Measurements from ENCODE around the gene PTRHD1. TPM values are rescaled to one million over a fixed set of nuclear protein-coding genes. Genes with fewer than 3 reads are reported as not detected.

Gene PTRHD1
- total and polyA plus RNA-seq, 2 donors (not counting 1 experiment from before 2014, with no cell fraction given) = 20.2 to 29.8 TPM

DNA sequence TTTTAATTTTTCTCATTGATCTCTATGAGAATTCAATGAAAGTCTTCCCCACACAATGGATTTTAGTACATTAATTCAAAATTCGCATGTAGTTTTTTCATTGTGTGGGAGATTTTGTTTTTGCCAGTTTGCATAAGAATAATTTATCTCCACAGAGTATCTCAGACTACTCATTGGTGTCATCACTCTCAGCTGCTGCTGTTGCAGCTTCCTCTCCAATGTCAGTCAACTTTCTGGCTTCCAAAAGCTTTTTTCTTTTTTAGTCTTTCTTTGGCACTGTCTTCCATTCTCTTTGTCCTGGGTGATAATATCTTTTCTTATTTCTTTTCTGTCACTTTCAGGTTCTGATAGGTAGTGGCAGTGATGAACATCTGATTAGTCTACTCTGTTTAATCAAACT lies 50.5 kb downstream of the PTRHD1 start:
- no peak overlapping the region for H3K4me2 ChIP-seq (replicated peaks; ENCODE audit: low read depth, low read length, poor library complexity, severe bottlenecking)
- no peaks in the 10 kb centered on the region for H3K4me1 Mint-ChIP-seq
- no peak overlapping the region for H3K27ac Mint-ChIP-seq
- WGBS (ENCODE audit: insufficient coverage) = no CpG with 5 or more reads among the region's 1 CpG
- no peaks in the 10 kb centered on the region for H3K79me2 ChIP-seq (ENCODE audit: control insufficient read depth, insufficient read depth, low read length)
- H4K20me1 ChIP-seq (ENCODE audit: control insufficient read depth, insufficient read depth, low read length, poor library complexity, severe bottlenecking) = no peaks in the 10 kb centered on the region
- no peaks in the 10 kb centered on the region for H3K27me3 ChIP-seq (replicated peaks in 1 of 4; ENCODE audit: control extremely low read depth in 1 of 4, control insufficient read depth in 3 of 4, insufficient read depth in 4 of 4, low read length in 3 of 4)
- peaks cover 12 to 29% of the 10 kb centered on the region in 2 experiments for H3K36me3 ChIP-seq (replicated peaks in 1 of 2; ENCODE audit: control extremely low read depth in 1 of 2, control insufficient read depth in 1 of 2, extremely low read depth in 1 of 2, insufficient read depth in 2 of 2, low read length in 1 of 2)
- TF ChIP-seq, protein P1, sequence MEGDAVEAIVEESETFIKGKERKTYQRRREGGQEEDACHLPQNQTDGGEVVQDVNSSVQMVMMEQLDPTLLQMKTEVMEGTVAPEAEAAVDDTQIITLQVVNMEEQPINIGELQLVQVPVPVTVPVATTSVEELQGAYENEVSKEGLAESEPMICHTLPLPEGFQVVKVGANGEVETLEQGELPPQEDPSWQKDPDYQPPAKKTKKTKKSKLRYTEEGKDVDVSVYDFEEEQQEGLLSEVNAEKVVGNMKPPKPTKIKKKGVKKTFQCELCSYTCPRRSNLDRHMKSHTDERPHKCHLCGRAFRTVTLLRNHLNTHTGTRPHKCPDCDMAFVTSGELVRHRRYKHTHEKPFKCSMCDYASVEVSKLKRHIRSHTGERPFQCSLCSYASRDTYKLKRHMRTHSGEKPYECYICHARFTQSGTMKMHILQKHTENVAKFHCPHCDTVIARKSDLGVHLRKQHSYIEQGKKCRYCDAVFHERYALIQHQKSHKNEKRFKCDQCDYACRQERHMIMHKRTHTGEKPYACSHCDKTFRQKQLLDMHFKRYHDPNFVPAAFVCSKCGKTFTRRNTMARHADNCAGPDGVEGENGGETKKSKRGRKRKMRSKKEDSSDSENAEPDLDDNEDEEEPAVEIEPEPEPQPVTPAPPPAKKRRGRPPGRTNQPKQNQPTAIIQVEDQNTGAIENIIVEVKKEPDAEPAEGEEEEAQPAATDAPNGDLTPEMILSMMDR (IDR thresholded peaks at IDR 0.05) = no peak
- no peak for TF ChIP-seq EZH2 (IDR thresholded peaks at IDR 0.05; ENCODE audit: borderline replicate concordance, insufficient read depth, low read depth, low read length, poor library complexity, severe bottlenecking)
- no peaks in the 10 kb centered on the region for H3K9me3 ChIP-seq (ENCODE audit: control extremely low read depth in 1 of 3, control insufficient read depth in 2 of 3, insufficient read depth in 1 of 3, low read length in 2 of 3)
- H3K4me3 ChIP-seq (ENCODE audit: control extremely low read depth in 1 of 5, extremely low read depth in 1 of 5, insufficient read depth in 1 of 5, low read depth in 2 of 5, low read length in 4 of 5) = no peak overlapping the region
- no peaks in the 10 kb centered on the region for H3K27me3 Mint-ChIP-seq
- ATAC-seq (ENCODE audit: low read depth) (no peak), DNase-seq (no peak)
- no peaks in the 10 kb centered on the region for H3K9me3 Mint-ChIP-seq (ENCODE audit: insufficient read depth)
- H3K9ac ChIP-seq (ENCODE audit: low read length) = no peak overlapping the region
- ChIA-PET POLR2A (no interaction called here), CTCF (interaction anchor here (1.5 kb wide), 1 partner anchor 333 kb away, joined by 5 read pairs; no protein-coding TSS in a partner anchor)
- intact Hi-C loops (cut with micrococcal nuclease) = no loop called here
- H2AFZ ChIP-seq (ENCODE audit: insufficient read depth, low read depth, low read length, poor library complexity, severe bottlenecking) = no peak overlapping the region
- no peak overlapping the region for H3K27ac ChIP-seq (ENCODE audit: low read length in 2 of 2)
- no peak overlapping the region for H3K4me3 Mint-ChIP-seq
- no peaks in the 10 kb centered on the region for H3K4me1 ChIP-seq (ENCODE audit: control insufficient read depth in 2 of 2, insufficient read depth in 2 of 2, low read length in 2 of 2)

DNA sequence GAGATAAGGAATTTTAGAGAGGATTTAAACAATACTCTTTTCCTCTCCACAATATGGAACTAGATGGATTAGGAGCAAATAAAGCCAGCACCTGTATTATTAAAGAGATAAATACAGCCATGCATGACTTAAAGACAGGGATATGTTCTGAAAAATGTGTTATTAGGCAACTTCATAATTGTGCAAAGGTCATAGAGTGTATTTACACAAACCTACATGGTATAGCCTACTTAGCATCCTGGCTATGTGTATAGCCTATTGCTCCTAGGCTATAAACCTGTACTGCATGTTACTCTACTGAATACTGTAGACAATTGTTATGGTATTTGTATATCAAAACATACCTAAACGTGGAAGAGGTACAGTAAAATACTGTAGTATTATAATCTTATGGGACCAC lies 53.0 kb downstream of the PTRHD1 start:
- intact Hi-C loops (cut with micrococcal nuclease) = no loop called here
- TF ChIP-seq, protein P1 (IDR thresholded peaks at IDR 0.05) = no peak
- TF ChIP-seq EZH2 (IDR thresholded peaks at IDR 0.05; ENCODE audit: borderline replicate concordance, insufficient read depth, low read depth, low read length, poor library complexity, severe bottlenecking) = no peak
- Histone ChIP-seq H2AFZ (ENCODE audit: insufficient read depth, low read depth, low read length, poor library complexity, severe bottlenecking) (no peak overlapping the region), H3K9ac (ENCODE audit: low read length) (no peak overlapping the region), H3K27me3 (replicated peaks in 1 of 4; ENCODE audit: control extremely low read depth in 1 of 4, control insufficient read depth in 3 of 4, insufficient read depth in 4 of 4, low read length in 3 of 4) (no peaks in the 10 kb centered on the region), H3K27ac (ENCODE audit: low read length in 2 of 2) (no peak overlapping the region), H3K36me3 (replicated peaks in 1 of 2; ENCODE audit: control extremely low read depth in 1 of 2, control insufficient read depth in 1 of 2, extremely low read depth in 1 of 2, insufficient read depth in 2 of 2, low read length in 1 of 2) (peaks cover 12 to 21% of the 10 kb centered on the region in 2 experiments), H3K4me1 (ENCODE audit: control insufficient read depth in 2 of 2, insufficient read depth in 2 of 2, low read length in 2 of 2) (no peaks in the 10 kb centered on the region), H3K4me2 (replicated peaks; ENCODE audit: low read depth, low read length, poor library complexity, severe bottlenecking) (no peak overlapping the region), H4K20me1 (ENCODE audit: control insufficient read depth, insufficient read depth, low read length, poor library complexity, severe bottlenecking) (no peaks in the 10 kb centered on the region), H3K79me2 (ENCODE audit: control insufficient read depth, insufficient read depth, low read length) (no peaks in the 10 kb centered on the region), H3K4me3 (ENCODE audit: control extremely low read depth in 1 of 5, extremely low read depth in 1 of 5, insufficient read depth in 1 of 5, low read depth in 2 of 5, low read length in 4 of 5) (no peak overlapping the region), H3K9me3 (ENCODE audit: control extremely low read depth in 1 of 3, control insufficient read depth in 2 of 3, insufficient read depth in 1 of 3, low read length in 2 of 3) (no peaks in the 10 kb centered on the region)
- ATAC-seq (ENCODE audit: low read depth) (no peak), DNase-seq (no peak)
- H3K4me3 Mint-ChIP-seq = no peak overlapping the region
- POLR2A ChIA-PET = no interaction called here
- no peaks in the 10 kb centered on the region for H3K4me1 Mint-ChIP-seq
- H3K27me3 Mint-ChIP-seq = no peaks in the 10 kb centered on the region
- CTCF ChIA-PET = no interaction called here
- whole genome bisulfite sequencing (ENCODE audit: insufficient coverage) = no CpG with 5 or more reads among the region's 1 CpG
- no peak overlapping the region for H3K27ac Mint-ChIP-seq
- H3K9me3 Mint-ChIP-seq (ENCODE audit: insufficient read depth) = no peaks in the 10 kb centered on the region

Other genes with a start within 250 kb of the PTRHD1 start
- 10.4 and 10.8 TPM in 2 replicates for gene CENPO, start within 50 bp of the PTRHD1 start, total RNA-seq
- 3.8 and 4.5 TPM in 2 replicates for gene CENPO, start within 50 bp of the PTRHD1 start, polyA plus RNA-seq
- 48.2 and 48.4 TPM in 2 replicates for gene ADCY3, start 126.8 kb upstream of the PTRHD1 start, total RNA-seq
- 56.5 and 73.0 TPM in 2 replicates for gene ADCY3, start 126.8 kb upstream of the PTRHD1 start, polyA plus RNA-seq
- 15.6 and 16.6 TPM in 2 replicates for gene DNAJC27, start 178.6 kb upstream of the PTRHD1 start, total RNA-seq
- gene DNAJC27, start 178.6 kb upstream of the PTRHD1 start, polyA plus RNA-seq = 6.0 and 12.5 TPM in 2 replicates
- 0.12 and 0.15 TPM in 2 replicates for gene EFR3B, start 248.7 kb upstream of the PTRHD1 start, total RNA-seq
- gene EFR3B, start 248.7 kb upstream of the PTRHD1 start, polyA plus RNA-seq = not detected in 2 replicates